Breast epithelium (tissue), 3 donors: Measurements from ENCODE around the gene ARFIP1.

Experiments used
- CTCF ChIP-seq, 3 donors: fragments of 450-650 bp; IDR thresholded peaks; one replicate each; pipeline ENCODE4 v1.5.1; 2016 to 2017; ENCODE audit warnings: antibody characterized with exemption in 3 of 3, mild to moderate bottlenecking in 3 of 3, moderate library complexity in 3 of 3
- POLR2AphosphoS5 ChIP-seq, 3 donors: sonication (generic); formaldehyde crosslinking; IDR thresholded peaks; one replicate each; pipeline ENCODE4 v1.6.1; 2017; ENCODE audit warnings: antibody characterized with exemption in 3 of 3

- TF ChIP-seq CTCF (IDR thresholded peaks at IDR 0.05): no peak
- TF ChIP-seq POLR2AphosphoS5 (IDR thresholded peaks at IDR 0.05): no peak
Observed at GRCh38 chr4:152738827-152739226, 40.9 kb upstream of the ARFIP1 start.
